PC-9 (cell line): ENCODE measurements around the gene LYRM9.

Source experiments
- CTCF ChIP-seq: fragments of 200-600 bp; sonication (generic); conservative IDR thresholded peaks from 2 replicates; pipeline ENCODE4 v1.6.1; 2017; ENCODE audit warnings: mixed run types, antibody characterized with exemption, mild to moderate bottlenecking, moderate library complexity
- EZH2 ChIP-seq: fragments of 200-600 bp; sonication (generic); IDR thresholded peaks from 2 replicates; pipeline ENCODE4 v1.8.0; 2017; ENCODE audit warnings: antibody characterized with exemption, low read depth

GRCh38 chr17:27912964-27913363 is 19.8 kb upstream of the LYRM9 start:
- TF ChIP-seq CTCF: no peak
- TF ChIP-seq EZH2: no peak
